A549 (cell line): Measurements from ENCODE around the gene FREY1.

Experiments used
- CHD2 ChIP-seq: fragments of 150-350 bp; IDR thresholded peaks from 2 replicates; pipeline ENCODE4 v1.6.1; 2014; ENCODE audit warnings: low read length; ENCODE audit not compliant: partially characterized antibody
- ESRRA ChIP-seq: fragments of 150-350 bp; IDR thresholded peaks from 2 replicates; pipeline ENCODE4 v1.6.1; 2014; ENCODE audit warnings: mild to moderate bottlenecking, low read length, borderline replicate concordance
- HDAC2 ChIP-seq: fragments of 200-600 bp; sonication (generic); IDR thresholded peaks from 2 replicates; pipeline ENCODE4 v1.6.1; 2016
- JUN ChIP-seq, 2 experiments: fragments of >200 bp; sonication (Bioruptor Twin); formaldehyde crosslinking; IDR thresholded peaks; 2 replicates in 1 of 2; 3 replicates in 1 of 2; pipeline ENCODE4 v1.6.1; 2016 to 2017
- PHF8 ChIP-seq: fragments of 200-600 bp; sonication (generic); IDR thresholded peaks from 2 replicates; pipeline ENCODE4 v1.6.1; 2016; ENCODE audit warnings: low read depth, mild to moderate bottlenecking, antibody characterized with exemption, moderate library complexity, borderline replicate concordance
- POLR2A ChIP-seq: IDR thresholded peaks from 2 replicates; pipeline ENCODE4 v1.6.1; 2012; ENCODE audit warnings: mild to moderate bottlenecking, low read length
- RAD21 ChIP-seq, 2 experiments: fragments of >200 bp in 1 of 2; sonication (Bioruptor Twin) in 1 of 2; formaldehyde crosslinking in 1 of 2; IDR thresholded peaks in 1 of 2; conservative IDR thresholded peaks in 1 of 2; 2 replicates in 1 of 2; 3 replicates in 1 of 2; pipeline ENCODE4 v1.6.1; 2012 to 2018; ENCODE audit warnings: inconsistent platforms in 1 of 2
- TF ChIP-seq, protein P1 (sequence below): fragments of >200 bp; sonication (Bioruptor Twin); formaldehyde crosslinking; IDR thresholded peaks from 3 replicates; pipeline ENCODE4 v1.5.1; 2016
- TF ChIP-seq, protein P2 (sequence below): fragments of 200-600 bp; sonication (generic); IDR thresholded peaks from 2 replicates; pipeline ENCODE4 v1.6.1; 2016; ENCODE audit warnings: antibody characterized with exemption, mild to moderate bottlenecking, moderate library complexity
- TF ChIP-seq, protein P3 (sequence below): IDR thresholded peaks from 2 replicates; pipeline ENCODE4 v1.6.1; 2012

DNA sequence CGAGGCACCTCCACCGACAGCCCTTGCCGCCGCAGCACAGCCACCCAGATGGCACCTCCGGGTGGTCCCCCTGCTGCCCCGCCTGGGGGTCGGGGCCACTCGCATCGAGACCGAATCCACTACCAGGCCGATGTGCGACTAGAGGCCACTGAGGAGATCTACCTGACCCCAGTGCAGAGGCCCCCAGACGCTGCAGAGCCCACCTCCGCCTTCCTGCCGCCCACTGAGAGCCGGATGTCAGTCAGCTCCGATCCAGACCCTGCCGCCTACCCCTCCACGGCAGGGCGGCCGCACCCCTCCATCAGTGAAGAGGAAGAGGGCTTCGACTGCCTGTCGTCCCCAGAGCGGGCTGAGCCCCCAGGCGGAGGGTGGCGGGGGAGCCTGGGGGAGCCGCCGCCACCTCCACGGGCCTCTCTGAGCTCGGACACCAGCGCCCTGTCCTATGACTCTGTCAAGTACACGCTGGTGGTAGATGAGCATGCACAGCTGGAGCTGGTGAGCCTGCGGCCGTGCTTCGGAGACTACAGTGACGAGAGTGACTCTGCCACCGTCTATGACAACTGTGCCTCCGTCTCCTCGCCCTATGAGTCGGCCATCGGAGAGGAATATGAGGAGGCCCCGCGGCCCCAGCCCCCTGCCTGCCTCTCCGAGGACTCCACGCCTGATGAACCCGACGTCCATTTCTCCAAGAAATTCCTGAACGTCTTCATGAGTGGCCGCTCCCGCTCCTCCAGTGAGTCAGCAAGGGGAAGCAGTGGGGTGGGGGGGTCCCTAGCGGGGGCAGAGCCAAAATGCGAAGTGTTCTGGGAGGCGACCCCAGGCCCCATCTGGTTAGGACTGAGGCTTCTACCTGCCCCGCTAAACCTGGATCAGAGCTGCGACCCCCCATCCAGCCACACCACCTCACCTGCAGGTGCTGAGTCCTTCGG lies 4.4 kb downstream of the FREY1 start:
- no peak for TF ChIP-seq JUN (IDR thresholded peaks at IDR 0.05)
- TF ChIP-seq RAD21 (conservative IDR thresholded peaks at IDR 0.05 in 1 of 2, IDR thresholded peaks at IDR 0.05 in 1 of 2) = no peak
- no peak for TF ChIP-seq CHD2
- TF ChIP-seq PHF8 = no peak
- TF ChIP-seq, protein P1, sequence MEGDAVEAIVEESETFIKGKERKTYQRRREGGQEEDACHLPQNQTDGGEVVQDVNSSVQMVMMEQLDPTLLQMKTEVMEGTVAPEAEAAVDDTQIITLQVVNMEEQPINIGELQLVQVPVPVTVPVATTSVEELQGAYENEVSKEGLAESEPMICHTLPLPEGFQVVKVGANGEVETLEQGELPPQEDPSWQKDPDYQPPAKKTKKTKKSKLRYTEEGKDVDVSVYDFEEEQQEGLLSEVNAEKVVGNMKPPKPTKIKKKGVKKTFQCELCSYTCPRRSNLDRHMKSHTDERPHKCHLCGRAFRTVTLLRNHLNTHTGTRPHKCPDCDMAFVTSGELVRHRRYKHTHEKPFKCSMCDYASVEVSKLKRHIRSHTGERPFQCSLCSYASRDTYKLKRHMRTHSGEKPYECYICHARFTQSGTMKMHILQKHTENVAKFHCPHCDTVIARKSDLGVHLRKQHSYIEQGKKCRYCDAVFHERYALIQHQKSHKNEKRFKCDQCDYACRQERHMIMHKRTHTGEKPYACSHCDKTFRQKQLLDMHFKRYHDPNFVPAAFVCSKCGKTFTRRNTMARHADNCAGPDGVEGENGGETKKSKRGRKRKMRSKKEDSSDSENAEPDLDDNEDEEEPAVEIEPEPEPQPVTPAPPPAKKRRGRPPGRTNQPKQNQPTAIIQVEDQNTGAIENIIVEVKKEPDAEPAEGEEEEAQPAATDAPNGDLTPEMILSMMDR = no peak
- no peak for TF ChIP-seq POLR2A
- TF ChIP-seq, protein P2, sequence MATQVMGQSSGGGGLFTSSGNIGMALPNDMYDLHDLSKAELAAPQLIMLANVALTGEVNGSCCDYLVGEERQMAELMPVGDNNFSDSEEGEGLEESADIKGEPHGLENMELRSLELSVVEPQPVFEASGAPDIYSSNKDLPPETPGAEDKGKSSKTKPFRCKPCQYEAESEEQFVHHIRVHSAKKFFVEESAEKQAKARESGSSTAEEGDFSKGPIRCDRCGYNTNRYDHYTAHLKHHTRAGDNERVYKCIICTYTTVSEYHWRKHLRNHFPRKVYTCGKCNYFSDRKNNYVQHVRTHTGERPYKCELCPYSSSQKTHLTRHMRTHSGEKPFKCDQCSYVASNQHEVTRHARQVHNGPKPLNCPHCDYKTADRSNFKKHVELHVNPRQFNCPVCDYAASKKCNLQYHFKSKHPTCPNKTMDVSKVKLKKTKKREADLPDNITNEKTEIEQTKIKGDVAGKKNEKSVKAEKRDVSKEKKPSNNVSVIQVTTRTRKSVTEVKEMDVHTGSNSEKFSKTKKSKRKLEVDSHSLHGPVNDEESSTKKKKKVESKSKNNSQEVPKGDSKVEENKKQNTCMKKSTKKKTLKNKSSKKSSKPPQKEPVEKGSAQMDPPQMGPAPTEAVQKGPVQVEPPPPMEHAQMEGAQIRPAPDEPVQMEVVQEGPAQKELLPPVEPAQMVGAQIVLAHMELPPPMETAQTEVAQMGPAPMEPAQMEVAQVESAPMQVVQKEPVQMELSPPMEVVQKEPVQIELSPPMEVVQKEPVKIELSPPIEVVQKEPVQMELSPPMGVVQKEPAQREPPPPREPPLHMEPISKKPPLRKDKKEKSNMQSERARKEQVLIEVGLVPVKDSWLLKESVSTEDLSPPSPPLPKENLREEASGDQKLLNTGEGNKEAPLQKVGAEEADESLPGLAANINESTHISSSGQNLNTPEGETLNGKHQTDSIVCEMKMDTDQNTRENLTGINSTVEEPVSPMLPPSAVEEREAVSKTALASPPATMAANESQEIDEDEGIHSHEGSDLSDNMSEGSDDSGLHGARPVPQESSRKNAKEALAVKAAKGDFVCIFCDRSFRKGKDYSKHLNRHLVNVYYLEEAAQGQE = no peak
- TF ChIP-seq, protein P3, sequence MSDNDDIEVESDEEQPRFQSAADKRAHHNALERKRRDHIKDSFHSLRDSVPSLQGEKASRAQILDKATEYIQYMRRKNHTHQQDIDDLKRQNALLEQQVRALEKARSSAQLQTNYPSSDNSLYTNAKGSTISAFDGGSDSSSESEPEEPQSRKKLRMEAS = no peak
- TF ChIP-seq ESRRA = no peak
- TF ChIP-seq HDAC2 = no peak
